22Rv1 (cell line): ENCODE measurements around the gene REPS1.

ENCODE experiments used
- CTCF ChIP-seq: fragments of 450-650 bp; IDR thresholded peaks from 2 replicates; pipeline ENCODE4 v1.5.1; 2017; ENCODE audit warnings: mild to moderate bottlenecking
- ZFX ChIP-seq: fragments of 450-650 bp; IDR thresholded peaks from 2 replicates; pipeline ENCODE4 v1.6.1; 2017; ENCODE audit warnings: antibody characterized with exemption, borderline replicate concordance

GRCh38 chr6:138909975-138910374 is 78.1 kb downstream of the REPS1 start:
- TF ChIP-seq CTCF (no peak), ZFX (no peak)
